GM21717 (cell line): ENCODE data around the gene SLC12A6.

ENCODE experiments used
- ATAC-seq: cut with Tn5 transposase; IDR thresholded peaks from one replicate; pipeline ENCODE4 v1.9.1; 2021; ENCODE audit warnings: mild to moderate bottlenecking, moderate library complexity; ENCODE audit not compliant: unreplicated experiment

SLC12A6 gene

GRCh38 chr15:34266751-34267150, 70.8 kb downstream of the SLC12A6 start:
- ATAC-seq: no peak

- no peak for ATAC-seq
Measured at GRCh38 chr15:34264076-34264475, 73.5 kb downstream of the SLC12A6 start.

- ATAC-seq: no peak
Measured at GRCh38 chr15:34262362-34262761, 75.2 kb downstream of the SLC12A6 start.

GRCh38 chr15:34259566-34259965, 78.0 kb downstream of the SLC12A6 start:
- no peak for ATAC-seq

GRCh38 chr15:34258151-34258550, 79.4 kb downstream of the SLC12A6 start:
- no peak for ATAC-seq

- ATAC-seq: no peak
Measured at GRCh38 chr15:34252545-34252944, 85.0 kb downstream of the SLC12A6 start.

- no peak for ATAC-seq
Measured at GRCh38 chr15:34248190-34248589, 89.4 kb downstream of the SLC12A6 start.

- ATAC-seq: no peak
Measured at GRCh38 chr15:34246276-34246976, 91.2 kb downstream of the SLC12A6 start.

GRCh38 chr15:34243226-34243625, 94.4 kb downstream of the SLC12A6 start:
- ATAC-seq: no peak

GRCh38 chr15:34242331-34242710, 95.3 kb downstream of the SLC12A6 start:
- no peak for ATAC-seq

GRCh38 chr15:34241376-34242330, 95.9 kb downstream of the SLC12A6 start:
- no peak for ATAC-seq

- ATAC-seq: no peak
Measured at GRCh38 chr15:34240537-34240936, 97.0 kb downstream of the SLC12A6 start.

- no peak for ATAC-seq
Measured at GRCh38 chr15:34239151-34239808, 98.3 kb downstream of the SLC12A6 start.

- ATAC-seq: no peak
Measured at GRCh38 chr15:34233614-34234013, 104.0 kb downstream of the SLC12A6 start.

- no peak for ATAC-seq
Measured at GRCh38 chr15:34223904-34224596, 113.5 kb downstream of the SLC12A6 start.

- no peak for ATAC-seq
Measured at GRCh38 chr15:34217587-34218225, 119.9 kb downstream of the SLC12A6 start.

GRCh38 chr15:34216527-34217270, 120.9 kb downstream of the SLC12A6 start:
- no peak for ATAC-seq

GRCh38 chr15:34214135-34214534, 123.4 kb downstream of the SLC12A6 start:
- no peak for ATAC-seq

GRCh38 chr15:34213690-34214089, 123.9 kb downstream of the SLC12A6 start:
- ATAC-seq: no peak
